ENCODE data around the gene RHOG. TPM values are rescaled to one million over a fixed set of nuclear protein-coding genes. Genes with fewer than 3 reads are reported as not detected.

The RHOG gene
- total and polyA plus RNA-seq, 9 of the 15 experiments (the other 6 are each of a cell fraction or from before 2014, with no cell fraction given): 22.6 to 162 (median 80.3) TPM

DNA sequence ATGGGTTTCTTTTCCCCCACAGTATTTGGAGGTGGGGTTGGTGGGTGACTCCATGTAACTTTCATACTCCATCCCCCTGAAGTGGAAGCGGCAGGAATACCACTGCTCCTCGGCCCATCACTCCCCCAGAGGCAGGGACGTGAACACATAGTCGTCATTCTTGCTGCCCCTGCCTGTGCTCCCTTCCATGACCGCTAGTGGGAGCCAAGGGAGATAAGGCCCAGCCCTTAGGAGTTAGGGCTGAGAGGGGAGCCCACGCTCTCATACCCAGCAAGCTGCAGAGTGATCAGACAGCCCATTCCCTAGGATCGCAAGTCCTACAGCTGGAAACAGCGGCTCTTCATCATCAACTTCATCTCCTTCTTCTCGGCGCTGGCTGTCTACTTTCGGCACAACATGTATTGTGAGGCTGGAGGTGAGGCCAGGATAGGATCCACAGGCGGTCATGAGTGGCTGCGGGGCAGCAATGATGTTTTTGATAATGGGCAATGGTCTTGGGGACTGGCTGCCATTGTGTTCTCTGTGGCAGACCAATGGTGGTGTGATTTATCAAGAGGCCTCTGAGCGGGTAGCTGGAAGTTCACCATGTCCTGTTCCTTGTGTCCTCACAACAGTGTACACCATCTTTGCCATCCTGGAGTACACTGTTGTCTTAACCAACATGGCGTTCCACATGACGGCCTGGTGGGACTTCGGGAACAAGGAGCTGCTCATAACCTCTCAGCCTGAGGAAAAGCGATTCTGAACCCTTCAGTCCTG, 15.9 kb downstream of the RHOG start (continued):
- TF ChIP-seq, protein P1, sequence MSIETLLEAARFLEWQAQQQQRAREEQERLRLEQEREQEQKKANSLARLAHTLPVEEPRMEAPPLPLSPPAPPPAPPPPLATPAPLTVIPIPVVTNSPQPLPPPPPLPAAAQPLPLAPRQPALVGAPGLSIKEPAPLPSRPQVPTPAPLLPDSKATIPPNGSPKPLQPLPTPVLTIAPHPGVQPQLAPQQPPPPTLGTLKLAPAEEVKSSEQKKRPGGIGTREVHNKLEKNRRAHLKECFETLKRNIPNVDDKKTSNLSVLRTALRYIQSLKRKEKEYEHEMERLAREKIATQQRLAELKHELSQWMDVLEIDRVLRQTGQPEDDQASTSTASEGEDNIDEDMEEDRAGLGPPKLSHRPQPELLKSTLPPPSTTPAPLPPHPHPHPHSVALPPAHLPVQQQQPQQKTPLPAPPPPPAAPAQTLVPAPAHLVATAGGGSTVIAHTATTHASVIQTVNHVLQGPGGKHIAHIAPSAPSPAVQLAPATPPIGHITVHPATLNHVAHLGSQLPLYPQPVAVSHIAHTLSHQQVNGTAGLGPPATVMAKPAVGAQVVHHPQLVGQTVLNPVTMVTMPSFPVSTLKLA (conservative IDR thresholded peaks at IDR 0.05): no peak; a peak in 2 of 4 replicates
- TF ChIP-seq, protein P2, sequence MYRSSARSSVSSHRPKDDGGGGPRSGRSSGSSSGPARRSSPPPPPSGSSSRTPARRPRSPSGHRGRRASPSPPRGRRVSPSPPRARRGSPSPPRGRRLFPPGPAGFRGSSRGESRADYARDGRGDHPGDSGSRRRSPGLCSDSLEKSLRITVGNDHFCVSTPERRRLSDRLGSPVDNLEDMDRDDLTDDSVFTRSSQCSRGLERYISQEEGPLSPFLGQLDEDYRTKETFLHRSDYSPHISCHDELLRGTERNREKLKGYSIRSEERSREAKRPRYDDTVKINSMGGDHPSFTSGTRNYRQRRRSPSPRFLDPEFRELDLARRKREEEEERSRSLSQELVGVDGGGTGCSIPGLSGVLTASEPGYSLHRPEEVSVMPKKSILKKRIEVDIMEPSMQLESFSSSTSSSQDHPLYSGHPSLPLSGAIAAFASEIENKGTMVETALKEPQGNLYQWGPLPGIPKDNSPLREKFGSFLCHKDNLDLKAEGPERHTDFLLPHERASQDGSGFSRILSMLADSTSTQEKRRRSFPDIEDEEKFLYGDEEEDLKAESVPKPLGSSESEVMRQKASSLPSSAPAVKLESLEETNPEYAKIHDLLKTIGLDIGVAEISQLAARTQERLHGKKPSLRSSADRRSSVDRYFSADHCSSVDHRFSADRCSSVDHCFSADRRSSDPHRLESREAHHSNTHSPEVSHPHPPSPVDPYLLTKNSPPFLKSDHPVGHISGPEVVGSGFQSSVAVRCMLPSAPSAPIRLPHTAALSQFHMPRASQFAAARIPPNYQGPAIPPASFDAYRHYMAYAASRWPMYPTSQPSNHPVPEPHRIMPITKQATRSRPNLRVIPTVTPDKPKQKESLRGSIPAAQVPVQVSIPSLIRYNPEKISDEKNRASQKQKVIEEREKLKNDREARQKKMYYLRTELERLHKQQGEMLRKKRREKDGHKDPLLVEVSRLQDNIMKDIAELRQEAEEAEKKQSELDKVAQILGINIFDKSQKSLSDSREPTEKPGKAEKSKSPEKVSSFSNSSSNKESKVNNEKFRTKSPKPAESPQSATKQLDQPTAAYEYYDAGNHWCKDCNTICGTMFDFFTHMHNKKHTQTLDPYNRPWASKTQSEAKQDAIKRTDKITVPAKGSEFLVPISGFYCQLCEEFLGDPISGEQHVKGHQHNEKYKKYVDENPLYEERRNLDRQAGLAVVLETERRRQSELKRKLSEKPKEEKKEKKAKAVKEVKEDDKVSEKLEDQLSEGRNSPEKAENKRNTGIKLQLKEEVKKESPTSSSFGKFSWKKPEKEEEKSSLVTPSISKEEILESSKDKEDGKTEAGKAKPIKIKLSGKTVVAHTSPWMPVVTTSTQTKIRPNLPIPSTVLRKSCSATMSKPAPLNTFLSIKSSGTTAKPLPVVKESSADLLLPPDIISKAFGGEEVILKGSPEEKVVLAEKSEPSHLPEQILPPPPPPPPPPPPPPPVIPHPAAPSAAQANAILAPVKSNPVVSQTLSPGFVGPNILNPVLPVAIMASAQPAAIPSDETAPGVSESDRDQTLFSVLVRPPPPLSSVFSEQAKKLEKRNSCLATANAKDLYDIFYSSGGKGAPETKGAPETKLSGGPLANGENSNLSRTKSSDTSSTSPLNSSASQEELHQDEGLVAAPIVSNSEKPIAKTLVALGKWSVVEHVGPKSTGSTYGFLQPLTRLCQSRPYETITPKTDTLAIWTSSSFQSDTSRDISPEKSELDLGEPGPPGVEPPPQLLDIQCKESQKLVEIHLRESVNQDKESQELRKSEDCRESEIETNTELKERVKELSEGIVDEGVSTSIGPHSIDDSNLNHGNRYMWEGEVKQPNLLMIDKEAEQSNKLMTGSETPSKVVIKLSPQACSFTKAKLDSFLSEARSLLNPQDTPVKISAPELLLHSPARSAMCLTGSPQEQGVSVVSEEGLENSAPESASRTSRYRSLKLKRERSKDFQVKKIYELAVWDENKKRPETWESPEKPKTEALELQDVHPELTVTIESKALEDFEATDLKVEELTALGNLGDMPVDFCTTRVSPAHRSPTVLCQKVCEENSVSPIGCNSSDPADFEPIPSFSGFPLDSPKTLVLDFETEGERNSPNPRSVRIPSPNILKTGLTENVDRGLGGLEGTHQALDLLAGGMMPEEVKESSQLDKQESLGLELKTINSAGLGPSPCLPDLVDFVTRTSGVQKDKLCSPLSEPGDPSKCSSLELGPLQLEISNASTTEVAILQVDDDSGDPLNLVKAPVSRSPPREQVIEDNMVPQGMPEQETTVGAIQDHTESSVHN (IDR thresholded peaks at IDR 0.05; ENCODE audit: borderline replicate concordance in 1 of 2, low read depth in 1 of 2): no peak
- TF ChIP-seq, protein P3, sequence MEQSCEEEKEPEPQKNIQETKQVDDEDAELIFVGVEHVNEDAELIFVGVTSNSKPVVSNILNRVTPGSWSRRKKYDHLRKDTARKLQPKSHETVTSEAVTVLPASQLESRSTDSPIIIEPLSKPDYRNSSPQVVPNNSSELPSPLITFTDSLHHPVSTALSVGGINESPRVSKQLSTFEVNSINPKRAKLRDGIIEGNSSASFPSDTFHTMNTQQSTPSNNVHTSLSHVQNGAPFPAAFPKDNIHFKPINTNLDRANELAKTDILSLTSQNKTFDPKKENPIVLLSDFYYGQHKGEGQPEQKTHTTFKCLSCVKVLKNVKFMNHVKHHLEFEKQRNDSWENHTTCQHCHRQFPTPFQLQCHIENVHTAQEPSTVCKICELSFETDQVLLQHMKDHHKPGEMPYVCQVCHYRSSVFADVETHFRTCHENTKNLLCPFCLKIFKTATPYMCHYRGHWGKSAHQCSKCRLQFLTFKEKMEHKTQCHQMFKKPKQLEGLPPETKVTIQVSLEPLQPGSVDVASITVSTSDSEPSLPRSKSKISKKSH (CRISPR knock-in tag; IDR thresholded peaks at IDR 0.05): no peak
- TF ChIP-seq TBL1XR1 (IDR thresholded peaks at IDR 0.05; ENCODE audit: low read length in 2 of 2): no peak; a peak in 1 of 4 replicates
- TF ChIP-seq CHD2 (IDR thresholded peaks at IDR 0.05; ENCODE audit: low read depth, low read length): no peak
- no peak for TF ChIP-seq ZNF253 (CRISPR knock-in tag; conservative IDR thresholded peaks at IDR 0.05)
- TF ChIP-seq TRIM28 (IDR thresholded peaks at IDR 0.05): no peak; the same call in 1 of the 2 replicates

Measured in K562 (cell line).